Neutrophil (primary cell): ENCODE data around the gene HOXB2.

ENCODE experiments used
- H3K27ac ChIP-seq: fragments of 200-600 bp; sonication (generic); 2 replicates; pipeline ENCODE4 v1.5.1; 2016; ENCODE audit warnings: mild to moderate bottlenecking, moderate library complexity
- H3K27me3 ChIP-seq: fragments of 200-600 bp; sonication (generic); 2 replicates; pipeline ENCODE4 v1.6.0; 2016; ENCODE audit warnings: mild to moderate bottlenecking
- H3K36me3 ChIP-seq: fragments of 200-600 bp; sonication (generic); 2 replicates; pipeline ENCODE4 v1.5.1; 2017
- H3K4me1 ChIP-seq, 2 experiments: fragments of 200-600 bp in 1 of 2; sonication (generic) in 1 of 2; 1 replicate in 1 of 2; 2 replicates in 1 of 2; pipeline versions ENCODE4 v1.5.1 to v1.6.1; 2013 to 2016; ENCODE audit warnings: low read depth in 1 of 2, low read length in 1 of 2, mild to moderate bottlenecking in 1 of 2, moderate library complexity in 1 of 2; ENCODE audit not compliant: control insufficient read depth in 1 of 2, insufficient read depth in 1 of 2
- H3K4me3 ChIP-seq, 2 experiments: fragments of 200-600 bp in 1 of 2; sonication (generic) in 1 of 2; 1 replicate in 1 of 2; 2 replicates in 1 of 2; pipeline ENCODE4 v1.5.1; 2013 to 2016; ENCODE audit warnings: low read depth in 1 of 2, low read length in 1 of 2, mild to moderate bottlenecking in 1 of 2, moderate library complexity in 1 of 2
- H3K9me3 ChIP-seq: fragments of 200-600 bp; sonication (generic); 2 replicates; pipeline ENCODE4 v1.5.1; 2016
- TF ChIP-seq, protein P1 (sequence below): fragments of 200-600 bp; sonication (generic); IDR thresholded peaks from 2 replicates; pipeline ENCODE4 v1.5.1; 2016; ENCODE audit warnings: antibody characterized with exemption

Gene HOXB2

DNA sequence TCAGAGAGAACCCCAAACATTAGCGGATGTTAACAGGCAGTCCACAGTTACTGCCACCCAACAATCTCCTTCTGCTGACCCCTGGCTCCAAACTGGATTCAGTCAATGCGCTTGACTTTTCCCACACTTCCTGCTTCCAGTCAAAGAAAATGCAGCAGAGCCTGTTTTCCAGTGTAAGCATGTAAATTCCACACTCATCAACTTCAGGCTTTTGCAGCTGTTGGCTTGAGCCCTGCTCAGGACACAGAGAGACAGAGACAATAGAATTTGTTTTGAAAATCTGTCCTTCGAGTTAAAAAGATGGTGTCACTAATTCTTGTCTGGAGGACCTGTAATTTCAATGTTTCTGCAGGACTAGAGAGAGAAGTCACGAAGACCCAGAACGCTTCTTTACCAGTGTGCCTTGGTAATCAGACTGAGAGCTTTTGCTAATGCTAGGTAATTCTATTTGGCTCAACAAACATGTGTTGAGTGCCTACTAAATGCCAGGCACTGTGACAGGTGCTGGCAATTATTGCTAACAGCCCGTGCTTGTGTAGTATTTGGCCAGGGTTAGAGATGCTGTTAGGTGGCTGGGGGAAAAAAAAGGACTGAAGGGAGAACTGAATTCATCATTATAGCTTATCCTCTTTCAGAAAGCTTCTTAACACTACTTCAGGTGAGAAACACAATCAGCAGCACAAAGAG is 46.6 kb downstream of the HOXB2 start:
- TF ChIP-seq, protein P1, sequence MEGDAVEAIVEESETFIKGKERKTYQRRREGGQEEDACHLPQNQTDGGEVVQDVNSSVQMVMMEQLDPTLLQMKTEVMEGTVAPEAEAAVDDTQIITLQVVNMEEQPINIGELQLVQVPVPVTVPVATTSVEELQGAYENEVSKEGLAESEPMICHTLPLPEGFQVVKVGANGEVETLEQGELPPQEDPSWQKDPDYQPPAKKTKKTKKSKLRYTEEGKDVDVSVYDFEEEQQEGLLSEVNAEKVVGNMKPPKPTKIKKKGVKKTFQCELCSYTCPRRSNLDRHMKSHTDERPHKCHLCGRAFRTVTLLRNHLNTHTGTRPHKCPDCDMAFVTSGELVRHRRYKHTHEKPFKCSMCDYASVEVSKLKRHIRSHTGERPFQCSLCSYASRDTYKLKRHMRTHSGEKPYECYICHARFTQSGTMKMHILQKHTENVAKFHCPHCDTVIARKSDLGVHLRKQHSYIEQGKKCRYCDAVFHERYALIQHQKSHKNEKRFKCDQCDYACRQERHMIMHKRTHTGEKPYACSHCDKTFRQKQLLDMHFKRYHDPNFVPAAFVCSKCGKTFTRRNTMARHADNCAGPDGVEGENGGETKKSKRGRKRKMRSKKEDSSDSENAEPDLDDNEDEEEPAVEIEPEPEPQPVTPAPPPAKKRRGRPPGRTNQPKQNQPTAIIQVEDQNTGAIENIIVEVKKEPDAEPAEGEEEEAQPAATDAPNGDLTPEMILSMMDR: no peak
- H3K4me3 ChIP-seq: no peak overlapping the region
- peaks cover 91% of the 10 kb centered on the region for H3K27me3 ChIP-seq
- H3K4me1 ChIP-seq: no peaks in the 10 kb centered on the region
- no peaks in the 10 kb centered on the region for H3K36me3 ChIP-seq
- H3K9me3 ChIP-seq: no peaks in the 10 kb centered on the region
- H3K27ac ChIP-seq: no peak overlapping the region

- Histone ChIP-seq H3K27me3 (peaks cover 92% of the 10 kb centered on the region), H3K4me3 (no peak overlapping the region), H3K36me3 (no peaks in the 10 kb centered on the region), H3K4me1 (peaks cover 0 to 7% of the 10 kb centered on the region in 2 experiments), H3K9me3 (no peaks in the 10 kb centered on the region), H3K27ac (no peak overlapping the region)
- TF ChIP-seq, protein P1: no peak
These were observed 47.8 kb downstream of the HOXB2 start for GRCh38 chr17:48497103-48497502.

DNA sequence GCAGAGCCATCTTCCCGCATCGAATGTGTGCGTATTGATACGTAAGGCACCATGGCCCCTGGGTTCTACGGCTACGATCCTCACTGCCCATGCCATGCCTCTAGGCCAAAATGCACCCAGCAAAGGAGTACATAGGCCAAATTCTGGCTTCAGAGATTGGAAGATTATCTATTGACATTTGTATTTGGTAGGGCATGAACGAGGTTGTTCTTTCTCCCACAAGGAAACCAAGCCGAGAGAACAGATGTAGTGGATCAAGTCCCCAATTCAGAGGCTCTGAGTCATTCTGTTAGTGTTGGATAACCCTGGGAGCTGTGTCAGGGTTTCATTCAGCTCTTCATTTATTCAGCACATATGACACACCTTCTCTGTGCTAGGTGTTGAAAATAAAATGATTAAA is 50.6 kb downstream of the HOXB2 start:
- peaks cover 99% of the 10 kb centered on the region for H3K27me3 ChIP-seq
- H3K36me3 ChIP-seq: no peaks in the 10 kb centered on the region
- no peak overlapping the region for H3K27ac ChIP-seq
- H3K4me1 ChIP-seq: peaks cover 0 to 7% of the 10 kb centered on the region in 2 experiments
- H3K4me3 ChIP-seq: no peak overlapping the region
- TF ChIP-seq, protein P1: no peak
- H3K9me3 ChIP-seq: no peaks in the 10 kb centered on the region
